ENCODE measurements around the gene BTBD17.
A peak's percentile ranks its signal among the peaks of the same experiment; 100 is the strongest.

Gene BTBD17

DNA sequence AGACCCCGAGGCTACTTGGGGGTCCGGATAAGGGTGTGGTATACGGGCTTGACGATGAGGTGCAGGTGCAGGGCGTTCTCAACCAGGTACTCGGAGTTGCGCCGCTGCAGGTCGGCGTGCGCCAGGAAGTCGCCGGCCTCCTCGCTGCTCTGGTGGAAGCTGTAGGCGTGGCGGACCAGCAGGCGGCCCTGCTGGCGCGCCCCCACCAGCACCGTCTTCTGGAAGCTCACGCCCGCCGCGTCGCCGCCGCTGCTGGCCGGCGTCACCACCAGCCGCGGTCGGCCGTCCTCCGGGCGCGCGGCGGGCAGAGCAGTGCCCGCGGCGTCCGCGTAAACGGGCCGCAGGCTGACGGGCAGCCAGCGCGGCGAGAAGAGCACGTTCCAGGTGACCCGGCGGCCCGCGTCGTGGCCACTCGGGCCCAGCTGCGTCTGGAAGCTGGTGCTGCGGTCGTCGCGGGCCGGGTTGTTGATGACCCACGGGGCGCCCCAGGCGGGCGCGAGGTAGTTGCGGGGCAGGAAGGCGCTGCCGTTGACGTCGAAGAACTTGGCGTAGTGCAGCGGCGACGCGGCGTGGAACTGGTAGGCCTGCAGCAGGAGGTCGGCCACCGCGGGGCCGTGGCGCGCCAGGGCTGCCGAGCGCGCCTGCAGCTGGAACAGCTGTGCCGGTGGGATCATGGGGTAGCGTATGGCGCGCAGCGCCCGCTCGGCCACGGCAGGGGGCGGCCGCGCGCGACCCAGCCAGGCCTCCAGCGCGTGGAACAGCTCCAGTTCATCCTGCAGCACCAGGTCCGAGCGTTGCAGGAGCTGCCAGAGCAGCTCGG is 4.8 kb downstream of the BTBD17 start:
- DNase-seq = no peak

- DNase-seq = no peak
Observed at GRCh38 chr17:74355065-74355464, 6.6 kb downstream of the BTBD17 start.

- no peak for DNase-seq
Observed at GRCh38 chr17:74354561-74354960, 7.1 kb downstream of the BTBD17 start.

GRCh38 chr17:74354123-74354522 is 7.5 kb downstream of the BTBD17 start:
- peak; percentile 89 for DNase-seq

GRCh38 chr17:74353446-74354060 is 8.1 kb downstream of the BTBD17 start:
- DNase-seq = no peak

DNA sequence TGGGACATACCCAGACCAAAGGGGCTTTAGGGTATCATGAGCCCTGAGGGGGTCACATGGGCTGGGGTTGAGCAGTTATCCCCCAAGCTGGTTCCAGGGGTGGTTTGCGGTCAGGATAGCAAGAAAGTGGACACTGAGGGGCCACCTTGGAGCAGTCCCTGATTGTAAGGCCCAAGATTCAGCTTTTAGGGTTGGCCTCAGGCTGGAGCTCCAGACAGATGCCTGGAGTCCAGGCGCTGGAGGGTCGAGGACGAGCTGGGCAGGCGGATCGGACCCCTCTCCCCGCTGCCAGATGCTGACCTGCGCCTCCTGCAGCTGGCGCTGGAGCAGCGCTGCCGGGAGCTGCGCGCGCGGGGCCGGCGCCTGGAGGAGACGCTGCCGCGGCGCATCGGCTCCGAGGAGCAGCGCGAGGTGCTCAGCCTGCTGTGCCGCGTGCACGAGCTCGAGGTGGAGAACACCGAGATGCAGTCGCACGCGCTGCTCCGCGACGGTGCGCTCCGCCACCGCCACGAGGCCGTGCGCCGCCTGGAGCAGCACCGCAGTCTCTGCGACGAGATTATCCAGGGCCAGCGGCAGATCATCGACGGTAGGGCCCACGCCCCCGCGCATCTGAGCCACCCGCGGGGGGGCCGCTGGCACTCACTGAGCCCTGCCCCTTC is 10.0 kb downstream of the BTBD17 start:
- no peak for DNase-seq

DNA sequence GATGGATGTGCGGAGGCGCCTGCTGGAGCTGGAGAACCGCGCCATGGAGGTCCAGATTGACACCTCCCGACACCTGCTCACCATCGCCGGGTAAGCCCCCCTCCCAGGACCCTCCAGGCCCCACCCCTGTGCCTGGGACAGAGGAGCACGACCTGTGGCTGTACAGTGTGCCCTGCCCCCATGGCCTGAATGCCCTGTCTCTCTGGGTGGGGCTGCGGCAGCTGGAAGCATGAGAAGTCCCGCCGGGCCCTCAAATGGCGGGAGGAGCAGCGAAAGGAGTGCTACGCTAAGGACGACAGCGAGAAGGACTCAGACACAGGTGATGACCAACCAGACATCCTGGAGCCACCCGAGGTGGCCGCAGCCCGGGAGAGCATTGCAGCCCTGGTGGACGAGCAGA is 11.2 kb downstream of the BTBD17 start:
- DNase-seq = no peak

- no peak for DNase-seq
Observed at GRCh38 chr17:74349120-74349519, 12.5 kb downstream of the BTBD17 start.

DNA sequence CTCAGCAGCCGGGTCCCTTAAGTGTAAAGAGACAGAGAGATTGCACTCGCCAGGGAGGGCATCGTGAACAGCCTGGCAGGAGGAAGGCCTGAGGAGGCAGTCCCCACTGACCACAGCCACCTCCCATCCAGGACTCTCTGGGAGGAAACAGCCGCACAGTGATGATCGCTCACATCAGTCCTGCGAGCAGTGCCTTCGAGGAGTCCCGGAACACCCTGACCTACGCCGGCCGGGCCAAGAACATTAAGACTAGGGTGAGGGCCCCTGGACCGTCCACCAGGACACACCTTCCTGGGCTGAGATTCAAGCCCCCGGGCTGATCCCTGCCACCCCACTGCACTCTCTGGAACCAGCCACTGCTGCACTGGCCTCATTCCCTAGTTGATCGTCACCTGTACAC is 14.0 kb downstream of the BTBD17 start:
- no peak for DNase-seq

DNA sequence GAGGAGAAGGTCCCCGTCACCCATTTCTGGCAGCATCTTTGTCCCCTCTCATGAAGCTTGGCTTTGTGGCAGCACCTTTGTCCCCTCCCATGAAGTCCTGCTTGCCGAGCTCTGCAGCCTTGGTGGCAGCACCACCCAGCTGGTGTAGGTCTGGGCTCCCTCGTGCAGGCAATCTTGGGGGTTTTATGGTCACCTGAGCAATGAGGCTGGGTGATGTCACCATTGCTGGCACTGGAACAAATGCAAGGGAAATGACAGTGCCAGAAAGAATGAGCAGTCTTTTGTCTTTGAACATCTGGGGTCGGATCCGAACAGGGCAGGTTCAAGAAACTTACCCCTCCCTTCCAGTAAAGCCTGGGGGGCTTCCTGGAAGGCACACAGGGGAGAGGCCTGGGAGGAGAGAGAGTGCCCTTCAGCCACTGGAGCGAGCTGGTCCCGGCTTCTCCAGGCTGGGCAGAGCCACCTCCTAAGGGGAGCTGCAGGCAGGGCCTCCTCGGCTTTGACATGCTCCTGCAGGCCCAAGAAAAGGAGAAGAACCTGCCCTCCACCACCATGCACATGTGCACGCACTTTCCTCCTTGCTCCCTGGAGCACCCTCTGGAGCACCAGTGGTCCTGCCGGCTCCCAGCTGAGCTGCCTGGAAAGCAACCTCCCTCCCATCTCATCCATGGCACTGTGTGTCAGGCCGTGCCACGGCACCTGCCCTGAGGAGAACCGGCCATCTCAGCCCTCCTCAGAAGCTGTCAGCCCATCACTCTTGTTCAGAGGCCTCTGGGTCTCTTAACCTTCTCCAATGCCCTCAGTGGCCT is 16.0 kb downstream of the BTBD17 start:
- no peak for DNase-seq

- DNase-seq = no peak
Observed at GRCh38 chr17:74344658-74345057, 17.0 kb downstream of the BTBD17 start.

GRCh38 chr17:74343526-74344284 is 18.0 kb downstream of the BTBD17 start:
- DNase-seq = no peak

DNA sequence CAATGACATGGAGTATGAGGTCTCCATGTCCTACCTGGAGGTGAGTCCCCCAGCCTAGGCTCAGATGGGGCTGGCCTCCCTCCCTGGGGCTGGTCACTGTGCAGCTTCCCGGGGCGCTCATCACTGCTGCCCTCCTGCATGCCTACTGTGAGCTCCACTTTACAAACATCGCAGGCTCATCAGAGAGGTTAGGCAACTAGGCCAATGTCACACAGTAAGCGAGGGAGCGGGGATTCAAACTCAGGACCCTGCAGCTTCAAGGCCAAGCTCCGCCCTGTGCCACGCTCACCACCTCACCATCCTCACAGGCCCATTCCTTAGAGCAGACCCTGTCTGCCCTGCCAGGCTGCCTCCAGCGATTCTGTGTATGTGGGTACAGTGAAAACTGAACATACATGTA is 18.5 kb downstream of the BTBD17 start:
- no peak for DNase-seq

DNA sequence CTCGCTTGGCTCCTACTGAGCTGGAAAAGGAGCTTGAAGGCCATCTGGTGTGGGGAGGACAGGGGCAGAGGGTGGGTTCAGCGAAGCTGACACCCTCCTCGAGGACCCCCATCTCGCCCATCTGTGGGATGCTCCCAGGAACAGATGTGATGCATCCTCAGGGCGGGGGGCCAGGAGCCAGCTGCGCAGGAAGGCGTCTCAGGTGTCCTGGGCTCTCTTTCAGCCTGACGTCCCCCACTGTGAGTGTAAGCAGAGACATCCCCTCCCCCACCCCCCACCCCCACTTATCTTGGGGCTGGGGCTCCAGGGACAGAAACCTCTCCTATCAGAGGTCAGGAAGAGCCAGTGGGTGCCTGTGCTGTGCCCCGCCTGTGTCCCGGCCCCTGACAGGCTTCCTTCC is 19.4 kb downstream of the BTBD17 start:
- DNase-seq = no peak

DNA sequence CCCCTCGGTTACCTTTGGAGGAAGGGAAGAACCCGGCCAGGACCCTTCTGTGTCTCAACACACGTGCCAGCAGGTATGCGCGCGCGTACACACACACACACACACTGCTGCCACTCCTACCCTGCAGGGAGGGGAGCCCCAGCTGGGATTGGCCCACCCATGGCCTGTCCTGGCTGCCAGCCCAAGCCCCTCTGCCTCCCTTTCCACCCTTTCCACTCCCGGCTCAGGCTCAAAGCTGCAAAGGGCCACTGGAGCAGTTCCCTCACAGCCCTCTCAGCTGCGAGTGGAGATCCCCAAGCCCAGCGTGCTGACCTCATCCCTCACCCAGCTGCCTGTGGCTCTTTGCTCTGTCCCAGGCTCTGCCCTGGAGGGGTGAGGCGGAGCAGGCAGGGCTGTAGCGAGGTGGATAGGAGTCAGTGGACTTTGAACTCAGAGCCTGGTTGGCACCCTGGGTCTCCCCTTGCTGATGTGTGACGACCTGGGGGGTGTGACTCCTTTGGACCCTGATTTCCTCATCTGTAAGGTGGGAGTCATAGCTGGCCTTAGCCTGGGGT is 21.1 kb downstream of the BTBD17 start:
- no peak for DNase-seq

- DNase-seq = no peak
Observed at GRCh38 chr17:74339537-74340195, 22.0 kb downstream of the BTBD17 start.

- no peak for DNase-seq
Observed at GRCh38 chr17:74337834-74338500, 23.7 kb downstream of the BTBD17 start.

DNA sequence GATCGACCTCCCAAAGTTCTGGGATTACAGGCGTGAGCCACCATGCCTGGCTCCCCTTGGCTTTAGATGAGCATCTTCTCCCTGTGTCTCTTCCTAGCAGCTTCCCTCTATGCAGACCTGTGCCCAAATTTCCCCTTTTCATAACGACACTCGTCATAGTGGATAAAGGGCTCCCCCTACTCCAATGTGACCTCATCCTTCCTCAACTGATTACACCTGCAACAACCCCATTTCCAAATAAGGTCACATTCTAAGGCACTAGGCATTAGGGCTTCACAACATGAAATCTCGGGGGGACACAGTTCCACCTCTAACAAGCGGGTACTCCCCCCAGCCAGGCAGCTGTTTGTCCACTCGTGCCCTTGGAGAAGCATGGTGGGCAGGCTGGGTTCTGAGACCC is 25.4 kb downstream of the BTBD17 start:
- no peak for DNase-seq

DNA sequence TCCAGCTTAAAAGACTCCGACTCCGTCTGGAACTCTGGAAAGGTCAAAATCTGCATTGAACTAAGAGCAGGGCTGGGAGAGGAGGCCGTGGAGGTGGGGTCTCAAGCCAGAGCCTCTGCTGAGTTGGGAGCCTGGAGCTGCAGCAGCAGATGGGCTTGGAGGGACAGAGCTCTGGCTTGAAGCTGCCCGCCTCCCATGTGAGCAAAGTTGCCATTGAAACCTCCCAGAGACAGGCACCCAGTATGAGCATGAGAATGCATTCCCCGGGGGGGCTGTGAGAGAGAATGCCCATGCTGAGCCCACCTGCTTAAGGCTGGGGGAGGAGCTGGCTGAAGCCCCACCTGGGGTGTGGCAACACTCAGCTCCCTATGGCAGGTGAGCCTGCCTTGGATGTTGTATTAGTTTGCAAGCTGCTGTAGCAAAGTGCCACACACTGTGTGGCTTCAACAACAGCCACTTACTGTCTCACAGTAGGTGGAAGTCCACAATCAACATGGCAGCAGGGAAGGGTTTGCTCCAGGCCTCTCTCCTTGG is 26.1 kb downstream of the BTBD17 start:
- DNase-seq = no peak

GRCh38 chr17:74334393-74335039 is 27.2 kb downstream of the BTBD17 start:
- DNase-seq = no peak

Data from activated CD8-positive, alpha-beta memory T cell treated with anti-CD3 and anti-CD28 coated beads, Interleukin-2, amount 50 U/mL, for 48 hours (primary cell).